H1 (cell line): ENCODE data around the gene GRM4. TPM values are rescaled to one million over a fixed set of nuclear protein-coding genes. Genes with fewer than 3 reads are reported as not detected.
A peak's percentile ranks its signal among the peaks of the same experiment; 100 is the strongest.

Experiments
- CTCF ChIA-PET: fragments of 300-600 bp; sonication (Branson Sonifier 250); formaldehyde crosslinking; loops from one replicate; lab custom pipeline; 2021; ENCODE audit not compliant: partially characterized antibody; lab: Charles Lee
- POLR2A ChIA-PET: fragments of 300-600 bp; sonication (Branson Sonifier 250); formaldehyde crosslinking; loops from one replicate; lab custom pipeline; 2021; ENCODE audit warnings: inconsistent platforms; ENCODE audit not compliant: partially characterized antibody; lab: Charles Lee
- DNase-seq, 2 experiments: peaks; one replicate each; pipeline versions ENCODE4 v3.0.0 to v3.0.0-alpha.2; 2010 to 2022; ENCODE audit warnings: low spot score in 2 of 2, low read depth in 1 of 2, mixed read lengths in 1 of 2
- FAIRE-seq: peaks from 2 replicates; lab custom pipeline; 2011; peaks lifted over from hg19 to GRCh38; lab: Jason Lieb, UNC
- H2AFZ ChIP-seq: 2 replicates; pipeline ENCODE4 v1.8.1; 2012; ENCODE audit warnings: low read length, inconsistent platforms
- H2AK5ac ChIP-seq: 2 replicates; pipeline ENCODE4 v1.6.1; 2013; ENCODE audit warnings: low read depth, low read length
- H2BK120ac ChIP-seq: replicated peaks from 2 replicates; pipeline ENCODE3; 2013; ENCODE audit warnings: low read depth, low read length, inconsistent platforms
- H2BK12ac ChIP-seq: 2 replicates; pipeline ENCODE4 v1.6.1; 2013; ENCODE audit warnings: low read depth, low read length
- H2BK15ac ChIP-seq: 2 replicates; pipeline ENCODE4 v1.6.1; 2013; ENCODE audit warnings: low read length
- H2BK20ac ChIP-seq: 2 replicates; pipeline ENCODE4 v1.6.1; 2013; ENCODE audit warnings: low read length
- H2BK5ac ChIP-seq: 2 replicates; pipeline ENCODE4 v1.6.1; 2013; ENCODE audit warnings: low read depth, low read length
- H3K14ac ChIP-seq: 2 replicates; pipeline ENCODE4 v1.6.1; 2013; ENCODE audit warnings: inconsistent platforms; ENCODE audit not compliant: insufficient read length
- H3K18ac ChIP-seq: 2 replicates; pipeline ENCODE4 v1.6.1; 2013; ENCODE audit warnings: low read length; ENCODE audit errors: extremely low read depth
- H3K23ac ChIP-seq: 2 replicates; pipeline ENCODE4 v1.6.1; 2013; ENCODE audit warnings: inconsistent platforms; ENCODE audit not compliant: insufficient read length
- H3K23me2 ChIP-seq: 2 replicates; pipeline ENCODE4 v1.6.1; 2013; ENCODE audit warnings: low read depth, low read length
- H3K27ac ChIP-seq: 2 replicates; pipeline ENCODE4 v1.6.1; 2011; ENCODE audit warnings: low read depth, low read length, inconsistent platforms
- H3K27me3 ChIP-seq, 4 experiments: replicated peaks in 1 of 4; 1 replicate in 1 of 4; 2 replicates in 3 of 4; pipeline versions ENCODE4 v1.6.1 to v1.8.1; 2011 to 2013; ENCODE audit warnings: low read length in 3 of 4, mild to moderate bottlenecking in 3 of 4, inconsistent platforms in 2 of 4, mixed read lengths in 2 of 4, moderate library complexity in 1 of 4; ENCODE audit not compliant: control insufficient read depth in 3 of 4, insufficient read depth in 3 of 4; ENCODE audit errors: extremely low read depth in 1 of 4
- H3K36me3 ChIP-seq, 4 experiments: 2 replicates each; pipeline versions ENCODE4 v1.6.1 to v1.8.1; 2011 to 2013; ENCODE audit warnings: mild to moderate bottlenecking in 4 of 4, low read length in 3 of 4, moderate library complexity in 2 of 4, control low read depth in 1 of 4, inconsistent platforms in 1 of 4; ENCODE audit not compliant: insufficient read depth in 4 of 4, control insufficient read depth in 2 of 4
- H3K4ac ChIP-seq: replicated peaks from 2 replicates; pipeline ENCODE3; 2013; ENCODE audit warnings: low read length, low read depth, mixed read lengths, inconsistent platforms; ENCODE audit not compliant: insufficient read length
- H3K4me1 ChIP-seq, 4 experiments: replicated peaks in 1 of 4; 1 replicate in 1 of 4; 2 replicates in 3 of 4; pipeline versions ENCODE4 v1.6.1 to v1.8.1; 2011 to 2013; ENCODE audit warnings: low read length in 3 of 4, inconsistent platforms in 2 of 4, mixed read lengths in 1 of 4; ENCODE audit not compliant: insufficient read depth in 4 of 4, control insufficient read depth in 3 of 4
- H3K4me2 ChIP-seq, 2 experiments: 2 replicates each; pipeline versions ENCODE4 v1.6.1 to v1.8.1; 2011 to 2013; ENCODE audit warnings: low read depth in 2 of 2, low read length in 2 of 2, control low read depth in 1 of 2, inconsistent platforms in 1 of 2, mild to moderate bottlenecking in 1 of 2; ENCODE audit not compliant: insufficient read depth in 1 of 2
- H3K4me3 ChIP-seq, 4 experiments: fragments of 200-600, 300-600 bp in 1 of 4; sonication (generic), shearing (Covaris generic), sonication (Bioruptor Twin) in 1 of 4; 2 replicates each; pipeline versions ENCODE4 v1.5.1 to v1.8.1; 2011 to 2016; ENCODE audit warnings: low read length in 4 of 4, low read depth in 3 of 4, control low read depth in 2 of 4, inconsistent platforms in 2 of 4, mild to moderate bottlenecking in 2 of 4, mixed read lengths in 1 of 4, moderate library complexity in 1 of 4; ENCODE audit not compliant: insufficient read depth in 2 of 4; ENCODE audit errors: extremely low read depth in 1 of 4
- H3K56ac ChIP-seq: replicated peaks from 2 replicates; pipeline ENCODE3; 2013; ENCODE audit warnings: low read depth, mild to moderate bottlenecking, mixed read lengths, low read length, inconsistent platforms; ENCODE audit not compliant: insufficient read length
- H3K79me1 ChIP-seq: 2 replicates; pipeline ENCODE4 v1.6.1; 2013; ENCODE audit warnings: low read depth, low read length, control low read depth
- H3K79me2 ChIP-seq, 2 experiments: 2 replicates each; pipeline versions ENCODE4 v1.6.1 to v1.8.1; 2012 to 2013; ENCODE audit warnings: low read length in 2 of 2, mild to moderate bottlenecking in 2 of 2, inconsistent platforms in 1 of 2; ENCODE audit not compliant: insufficient read depth in 2 of 2, control insufficient read depth in 1 of 2
- H3K9ac ChIP-seq, 4 experiments: replicated peaks in 1 of 4; 1 replicate in 1 of 4; 2 replicates in 3 of 4; pipeline versions ENCODE4 v1.6.1 to v1.8.1; 2011 to 2013; ENCODE audit warnings: low read depth in 3 of 4, low read length in 3 of 4, control low read depth in 2 of 4, mild to moderate bottlenecking in 2 of 4, moderate library complexity in 2 of 4, inconsistent platforms in 1 of 4; ENCODE audit errors: extremely low read depth in 1 of 4
- H3K9me3 ChIP-seq, 2 experiments: 2 replicates each; pipeline versions ENCODE4 v1.6.1 to v1.8.1; 2012 to 2013; ENCODE audit warnings: mild to moderate bottlenecking in 2 of 2, moderate library complexity in 2 of 2, control low read depth in 1 of 2, inconsistent platforms in 1 of 2, low read depth in 1 of 2, low read length in 1 of 2, mixed read lengths in 1 of 2; ENCODE audit not compliant: insufficient read depth in 2 of 2
- H4K20me1 ChIP-seq, 2 experiments: replicated peaks in 1 of 2; 2 replicates each; pipeline versions ENCODE3 to v1.8.1; 2011 to 2013; ENCODE audit warnings: inconsistent platforms in 2 of 2, low read length in 2 of 2, mild to moderate bottlenecking in 1 of 2; ENCODE audit not compliant: insufficient read depth in 2 of 2, control insufficient read depth in 1 of 2
- H4K5ac ChIP-seq: 2 replicates; pipeline ENCODE4 v1.6.1; 2013; ENCODE audit warnings: low read length, low read depth, mixed read lengths, inconsistent platforms; ENCODE audit not compliant: insufficient read length
- H4K8ac ChIP-seq: 2 replicates; pipeline ENCODE4 v1.8.0; 2013; ENCODE audit warnings: mild to moderate bottlenecking, moderate library complexity, low read length, inconsistent platforms; ENCODE audit not compliant: insufficient read depth; ENCODE audit errors: extremely low read depth
- H4K91ac ChIP-seq: replicated peaks from 2 replicates; pipeline ENCODE3; 2013; ENCODE audit warnings: low read length, mixed read lengths, inconsistent platforms; ENCODE audit not compliant: insufficient read length
- ASH2L ChIP-seq: fragments of 200-600, 300-600 bp; sonication (generic); IDR thresholded peaks from one replicate; pipeline ENCODE4 v1.7.1; 2017; ENCODE audit warnings: low read length
- CBX5 ChIP-seq: fragments of 300-800, 300-1000 bp; sonication (generic); IDR thresholded peaks from 2 replicates; pipeline ENCODE4 v1.7.1; 2016; ENCODE audit warnings: antibody characterized with exemption, low read length, low read depth
- CEBPB ChIP-seq: IDR thresholded peaks from 2 replicates; pipeline ENCODE4 v1.6.1; 2012; ENCODE audit warnings: low read depth, low read length
- CREB1 ChIP-seq: IDR thresholded peaks from 2 replicates; pipeline ENCODE4 v1.6.1; 2012; ENCODE audit warnings: inconsistent platforms
- EZH2 ChIP-seq: fragments of 200-600 bp; sonication (generic); IDR thresholded peaks from 2 replicates; pipeline ENCODE4 v1.7.1; 2012; ENCODE audit warnings: low read depth, mild to moderate bottlenecking, moderate library complexity, low read length, inconsistent platforms; ENCODE audit not compliant: severe bottlenecking
- HDAC6 ChIP-seq: IDR thresholded peaks from one replicate; pipeline ENCODE4 v1.7.1; 2012; ENCODE audit warnings: low read depth, mild to moderate bottlenecking, inconsistent platforms, low read length, moderate library complexity
- RAD21 ChIP-seq, 2 experiments: IDR thresholded peaks in 1 of 2; conservative IDR thresholded peaks in 1 of 2; 2 replicates each; pipeline ENCODE4 v1.6.1; 2011; ENCODE audit warnings: low read depth in 2 of 2, low read length in 2 of 2, improper control_type of control experiment in 1 of 2, inconsistent platforms in 1 of 2, mild to moderate bottlenecking in 1 of 2, moderate library complexity in 1 of 2
- RXRA ChIP-seq: IDR thresholded peaks from 2 replicates; pipeline ENCODE4 v1.6.1; 2011; ENCODE audit warnings: low read depth, mild to moderate bottlenecking, low read length, moderate library complexity; ENCODE audit not compliant: insufficient read depth
- SIRT6 ChIP-seq: IDR thresholded peaks from one replicate; pipeline ENCODE4 v1.7.1; 2012; ENCODE audit warnings: low read length, inconsistent platforms
- SP1 ChIP-seq: IDR thresholded peaks from 2 replicates; pipeline ENCODE4 v1.6.1; 2011; ENCODE audit warnings: low read depth, low read length
- TAF1 ChIP-seq: IDR thresholded peaks from 2 replicates; pipeline ENCODE4 v1.6.1; 2011; ENCODE audit warnings: mild to moderate bottlenecking, low read depth, low read length
- WGBS, 2 experiments: shearing (Covaris generic) in 1 of 2; methylation state at CpG; one replicate each; pipeline versions ENCODE4 v1.1.6 to v1.1.7; 2013 to 2015; ENCODE audit warnings: low lambda C conversion rate in 2 of 2, mixed read lengths in 2 of 2, inconsistent platforms in 1 of 2, low coverage in 1 of 2, missing lambda C conversion rate in 1 of 2; ENCODE audit not compliant: insufficient replicate concordance in 2 of 2, insufficient coverage in 1 of 2, insufficient read length in 1 of 2; ENCODE audit errors: extremely low coverage in 1 of 2, missing lambda C conversion rate in 1 of 2; 5-methylcytosine and 5-hydroxymethylcytosine counted together
- polyA plus RNA-seq, 7 experiments: library from polyadenylated mRNA; depleted of rRNA in 3 of 7; stranded (reverse) in 5 of 7; unstranded in 2 of 7; fragments of >200 nt in 5 of 7; fragments of 200-250 nt in 2 of 7; gene quantifications; 1 replicate in 5 of 7; 2 replicates in 1 of 7; 4 replicates in 1 of 7; pipeline versions ENCODE4 v1.2.1 to v1.2.3, GENCODE V29; 2011 to 2013; ENCODE audit warnings: missing spikeins in 2 of 7, mixed read lengths in 2 of 7
- total RNA-seq: library from RNA; stranded (reverse); fragmentation: NEBNext Ultra II Directional; extraction: Animal tissue kit (Norgen Biotek cat#: 25700); gene quantifications from 2 replicates; pipeline ENCODE4 v1.2.1, GENCODE V29; 2021
- TF ChIP-seq, protein P1 (sequence below): IDR thresholded peaks from 2 replicates; pipeline ENCODE4 v1.6.1; 2011; ENCODE audit warnings: low read depth, mild to moderate bottlenecking, low read length; ENCODE audit not compliant: insufficient read depth
- TF ChIP-seq, protein P2 (sequence below): IDR thresholded peaks from 2 replicates; pipeline ENCODE4 v1.6.1; 2012; ENCODE audit warnings: inconsistent platforms

GRM4 gene
- total and polyA plus RNA-seq, 2 of the 8 experiments (the other 6 are each of a cell fraction or from before 2014, with no cell fraction given): 19.6 to 21.5 TPM

DNA sequence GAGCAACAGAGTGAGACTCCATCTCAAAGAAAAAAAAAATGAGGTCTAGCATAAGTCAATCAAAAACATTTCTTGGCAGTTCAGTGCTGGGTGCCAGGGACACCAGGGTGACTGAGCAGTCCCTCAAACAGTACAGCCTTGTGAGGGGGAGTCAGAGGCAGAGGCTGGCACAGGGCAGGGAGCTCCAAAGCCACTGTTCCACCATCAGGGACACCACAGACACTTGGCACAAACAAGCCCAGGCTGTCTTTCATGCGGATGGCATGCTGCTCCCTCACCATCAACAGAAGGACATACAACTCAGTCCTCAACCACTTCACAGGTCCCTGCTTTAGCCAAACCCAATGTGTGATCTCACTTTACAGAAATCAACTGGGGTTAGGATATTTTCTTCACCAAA, 36.0 kb upstream of the GRM4 start:
- H3K56ac ChIP-seq: no peak overlapping the region
- H2BK12ac ChIP-seq: no peak overlapping the region
- H3K79me2 ChIP-seq: no peaks in the 10 kb centered on the region
- no peak overlapping the region for H3K23ac ChIP-seq
- no peaks in the 10 kb centered on the region for H3K23me2 ChIP-seq
- no peaks in the 10 kb centered on the region for H3K4me1 ChIP-seq
- H3K18ac ChIP-seq: no peak overlapping the region
- H3K4me3 ChIP-seq: no peak overlapping the region
- 89% methylated on average over 1 of the region's 1 CpG; no CpG with 5 or more reads in 1 of the 2 experiments for WGBS, 2 experiments
- H3K9ac ChIP-seq: no peak overlapping the region
- POLR2A ChIA-PET: interaction anchor here (1.0 to 1.3 kb wide), 2 partner anchors 55 to 62 kb away, joined by 3 read pairs; partner anchors contain the start of gene HMGA1
- H2BK5ac ChIP-seq: no peak overlapping the region
- H3K14ac ChIP-seq: no peak overlapping the region
- no peak overlapping the region for H2BK20ac ChIP-seq
- 0 out of 2 replicates have a peak overlapping the region, but pooled peaks have one; percentile 48 for H2BK15ac ChIP-seq
- H3K79me1 ChIP-seq: no peaks in the 10 kb centered on the region
- no peaks in the 10 kb centered on the region for H4K20me1 ChIP-seq
- H3K9me3 ChIP-seq: no peaks in the 10 kb centered on the region; a peak in 1 of 4 replicates
- H4K8ac ChIP-seq: no peak overlapping the region
- H2BK120ac ChIP-seq: no peak overlapping the region
- 0 out of 2 replicates have a peak overlapping the region, but pooled peaks have one; percentile 39 for H2AFZ ChIP-seq
- H3K4me2 ChIP-seq: no peak overlapping the region
- H4K5ac ChIP-seq: no peak overlapping the region
- DNase-seq: no peak
- no peak for FAIRE-seq
- no peak overlapping the region for H3K27ac ChIP-seq
- H3K27me3 ChIP-seq: no peaks in the 10 kb centered on the region
- no peak overlapping the region for H4K91ac ChIP-seq
- H2AK5ac ChIP-seq: no peak overlapping the region
- TF ChIP-seq EZH2 (no peak), RAD21 (IDR thresholded peaks at IDR 0.05 in 1 of 2, conservative IDR thresholded peaks at IDR 0.05 in 1 of 2; ENCODE audit: low read depth in 2 of 2, low read length in 2 of 2) (no peak), CEBPB (no peak), CREB1 (no peak), SIRT6 (no peak), RXRA (no peak), HDAC6 (no peak), CBX5 (no peak), TAF1 (no peak), SP1 (no peak), ASH2L (no peak)
- TF ChIP-seq, protein P1, sequence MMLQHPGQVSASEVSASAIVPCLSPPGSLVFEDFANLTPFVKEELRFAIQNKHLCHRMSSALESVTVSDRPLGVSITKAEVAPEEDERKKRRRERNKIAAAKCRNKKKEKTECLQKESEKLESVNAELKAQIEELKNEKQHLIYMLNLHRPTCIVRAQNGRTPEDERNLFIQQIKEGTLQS: no peak
- TF ChIP-seq, protein P2, sequence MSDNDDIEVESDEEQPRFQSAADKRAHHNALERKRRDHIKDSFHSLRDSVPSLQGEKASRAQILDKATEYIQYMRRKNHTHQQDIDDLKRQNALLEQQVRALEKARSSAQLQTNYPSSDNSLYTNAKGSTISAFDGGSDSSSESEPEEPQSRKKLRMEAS: no peak
- H3K36me3 ChIP-seq: no peaks in the 10 kb centered on the region
- CTCF ChIA-PET: interaction anchor here (0.9 to 2.0 kb wide), 5 partner anchors 9 to 68 kb away, joined by 3 to 7 read pairs (median 3); no protein-coding TSS in a partner anchor
- no peak overlapping the region for H3K4ac ChIP-seq
